GM19193 (cell line): ENCODE results near the gene RNU4-1.

Experiments used
- POLR2A ChIP-seq: IDR thresholded peaks from 4 replicates; pipeline ENCODE4 v1.6.1; 2011; ENCODE audit not compliant: insufficient read depth, insufficient read length; ENCODE audit errors: extremely low read depth

RNU4-1 gene

GRCh38 chr12:120292661-120293531 lies at the start of gene RNU4-1:
RNU4-1 (minus strand) TSS chr12:120293237.
- TF ChIP-seq POLR2A, result peak; percentile 100

- no peak for TF ChIP-seq POLR2A
Measured at GRCh38 chr12:120342175-120343038, 49.4 kb upstream of the RNU4-1 start.

GRCh38 chr12:120339256-120339655 lies 46.2 kb upstream of the RNU4-1 start:
- no peak for TF ChIP-seq POLR2A

- TF ChIP-seq POLR2A, result no peak
Measured at GRCh38 chr12:120337730-120338129, 44.7 kb upstream of the RNU4-1 start.

- TF ChIP-seq POLR2A, result no peak
Measured at GRCh38 chr12:120332523-120332922, 39.5 kb upstream of the RNU4-1 start.

- no peak for TF ChIP-seq POLR2A
Measured at GRCh38 chr12:120332041-120332440, 39.0 kb upstream of the RNU4-1 start.

- no peak for TF ChIP-seq POLR2A
Measured at GRCh38 chr12:120331390-120331789, 38.4 kb upstream of the RNU4-1 start.

- no peak for TF ChIP-seq POLR2A
Measured at GRCh38 chr12:120328228-120328627, 35.2 kb upstream of the RNU4-1 start.

- TF ChIP-seq POLR2A, result no peak
Measured at GRCh38 chr12:120327593-120327992, 34.6 kb upstream of the RNU4-1 start, which contains the start of gene PLA2G1B. PLA2G1B (minus strand) TSS chr12:120327779; CDS start chr12:120327753, 26 bp downstream.

- no peak for TF ChIP-seq POLR2A
Measured at GRCh38 chr12:120324841-120325417, 31.9 kb upstream of the RNU4-1 start.

- no peak for TF ChIP-seq POLR2A
Measured at GRCh38 chr12:120323772-120324171, 30.7 kb upstream of the RNU4-1 start.

- TF ChIP-seq POLR2A, result no peak
Measured at GRCh38 chr12:120321382-120322202, 28.6 kb upstream of the RNU4-1 start.

- peak; percentile 86 for TF ChIP-seq POLR2A
Measured at GRCh38 chr12:120317224-120318105, 24.4 kb upstream of the RNU4-1 start.
